ENCODE results near the gene CNTNAP4. TPM values are rescaled to one million over a fixed set of nuclear protein-coding genes. Genes with fewer than 3 reads are reported as not detected.

The CNTNAP4 gene
- total RNA-seq, 1 experiment from 2014 or later, result not detected

GRCh38 chr16:76376988-76377387 lies 99.8 kb downstream of the CNTNAP4 start:
- Histone ChIP-seq H3K4me3 (ENCODE audit: low read length) (no peak overlapping the region), H4K20me1 (ENCODE audit: low read length) (no peaks in the 10 kb centered on the region), H3K9me2 (replicated peaks; ENCODE audit: low read length) (no peaks in the 10 kb centered on the region), H3K27me3 (ENCODE audit: low read length) (no peaks in the 10 kb centered on the region), H3K9ac (ENCODE audit: low read length) (no peak overlapping the region), H3K27ac (ENCODE audit: low read length) (no peak overlapping the region), H3K79me2 (ENCODE audit: low read length) (no peaks in the 10 kb centered on the region), H3F3A (ENCODE audit: low read length, unreplicated experiment) (no peaks in the 10 kb centered on the region), H3K36me3 (ENCODE audit: low read depth, low read length) (no peaks in the 10 kb centered on the region), H3K4me2 (ENCODE audit: low read length) (no peak overlapping the region), H3K4me1 (ENCODE audit: insufficient read depth, low read length) (no peaks in the 10 kb centered on the region), H3K9me3 (ENCODE audit: low read length) (no peaks in the 10 kb centered on the region), H2AFZ (ENCODE audit: low read length) (no peak overlapping the region)
- BruUV-seq (replicated peaks), result no TSS peak
- no peak for ATAC-seq
- intact Hi-C loops (cut with micrococcal nuclease), result no loop called here
- ChIA-PET CTCF (no interaction called here), POLR2A (ENCODE audit: unreplicated experiment) (no interaction called here)
- DNase-seq, result no peak
- TF ChIP-seq EZH2 (IDR thresholded peaks at IDR 0.05; ENCODE audit: low read length, unreplicated experiment), result no peak
- TF ChIP-seq EZH2phosphoT487 (IDR thresholded peaks at IDR 0.05; ENCODE audit: borderline replicate concordance, low read length), result no peak
- TF ChIP-seq CTCF (conservative IDR thresholded peaks at IDR 0.05; ENCODE audit: low read depth, low read length), result no peak

DNA sequence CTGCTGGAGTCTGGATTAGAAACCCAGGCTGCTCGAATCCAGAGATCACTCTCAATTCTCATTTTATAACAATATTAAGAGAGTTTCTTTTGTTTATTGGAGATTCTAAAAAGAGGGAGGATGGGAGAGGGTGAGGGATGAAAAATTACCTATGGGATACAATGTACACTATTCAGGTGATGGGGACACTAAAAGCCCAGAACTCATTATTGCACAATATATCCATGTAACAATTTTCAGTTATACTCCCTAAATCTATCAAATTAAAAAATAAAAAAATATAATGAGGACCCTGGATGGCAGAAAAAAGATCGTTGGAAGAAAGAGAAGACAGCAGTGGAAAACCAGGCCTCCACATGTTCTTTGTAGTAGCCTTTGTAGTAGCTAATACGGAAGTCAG lies 100.8 kb downstream of the CNTNAP4 start:
- Histone ChIP-seq H2AFZ (ENCODE audit: low read length) (no peak overlapping the region), H3K79me2 (ENCODE audit: low read length) (no peaks in the 10 kb centered on the region), H3K9me3 (ENCODE audit: low read length) (no peaks in the 10 kb centered on the region), H3K4me3 (ENCODE audit: low read length) (no peak overlapping the region), H3K27ac (ENCODE audit: low read length) (no peak overlapping the region), H3K4me1 (ENCODE audit: insufficient read depth, low read length) (no peaks in the 10 kb centered on the region), H3K9ac (ENCODE audit: low read length) (no peak overlapping the region), H3K4me2 (ENCODE audit: low read length) (no peak overlapping the region), H3K9me2 (replicated peaks; ENCODE audit: low read length) (no peaks in the 10 kb centered on the region), H3F3A (ENCODE audit: low read length, unreplicated experiment) (no peaks in the 10 kb centered on the region), H3K36me3 (ENCODE audit: low read depth, low read length) (no peaks in the 10 kb centered on the region), H3K27me3 (ENCODE audit: low read length) (peaks cover under 1% of the 10 kb centered on the region; the same call in 1 of the 2 replicates), H4K20me1 (ENCODE audit: low read length) (no peaks in the 10 kb centered on the region)
- intact Hi-C loops (cut with micrococcal nuclease), result no loop called here
- TF ChIP-seq CTCF (conservative IDR thresholded peaks at IDR 0.05; ENCODE audit: low read depth, low read length) (no peak), EZH2 (IDR thresholded peaks at IDR 0.05; ENCODE audit: low read length, unreplicated experiment) (no peak), EZH2phosphoT487 (IDR thresholded peaks at IDR 0.05; ENCODE audit: borderline replicate concordance, low read length) (no peak)
- ChIA-PET CTCF (no interaction called here), POLR2A (ENCODE audit: unreplicated experiment) (no interaction called here)
- no peak for ATAC-seq
- BruUV-seq (replicated peaks), result no TSS peak
- no peak for DNase-seq

DNA sequence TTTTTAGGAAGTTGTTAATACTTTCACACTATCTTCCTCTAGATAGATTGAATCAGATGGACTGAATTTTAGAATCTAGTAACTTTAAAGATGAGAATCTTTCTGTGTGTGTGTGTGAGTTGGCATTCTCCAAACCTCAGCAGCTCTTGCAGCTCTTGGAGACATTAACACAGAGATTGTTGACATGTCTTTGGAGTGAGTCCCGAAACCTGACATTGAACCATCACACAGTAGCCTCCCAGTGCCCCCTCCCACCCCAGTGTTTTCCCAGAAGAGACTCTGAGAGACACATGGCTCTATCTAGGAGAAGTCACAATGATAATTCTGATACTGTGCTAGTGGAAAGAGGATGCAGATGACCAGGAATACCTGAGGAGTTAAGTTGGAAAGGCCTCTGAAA lies 103.9 kb downstream of the CNTNAP4 start:
- Histone ChIP-seq H3K9me2 (replicated peaks; ENCODE audit: low read length) (no peaks in the 10 kb centered on the region), H3K79me2 (ENCODE audit: low read length) (no peaks in the 10 kb centered on the region), H3F3A (ENCODE audit: low read length, unreplicated experiment) (no peaks in the 10 kb centered on the region), H3K9me3 (ENCODE audit: low read length) (no peaks in the 10 kb centered on the region), H3K4me1 (ENCODE audit: insufficient read depth, low read length) (no peaks in the 10 kb centered on the region), H3K4me3 (ENCODE audit: low read length) (no peak overlapping the region), H2AFZ (ENCODE audit: low read length) (no peak overlapping the region), H3K27ac (ENCODE audit: low read length) (no peak overlapping the region), H3K36me3 (ENCODE audit: low read depth, low read length) (no peaks in the 10 kb centered on the region), H4K20me1 (ENCODE audit: low read length) (no peaks in the 10 kb centered on the region), H3K27me3 (ENCODE audit: low read length) (peaks cover 7% of the 10 kb centered on the region; the same call in 1 of the 2 replicates), H3K4me2 (ENCODE audit: low read length) (no peak overlapping the region), H3K9ac (ENCODE audit: low read length) (no peak overlapping the region)
- no peak for TF ChIP-seq EZH2phosphoT487 (IDR thresholded peaks at IDR 0.05; ENCODE audit: borderline replicate concordance, low read length)
- TF ChIP-seq EZH2 (IDR thresholded peaks at IDR 0.05; ENCODE audit: low read length, unreplicated experiment), result no peak
- TF ChIP-seq CTCF (conservative IDR thresholded peaks at IDR 0.05; ENCODE audit: low read depth, low read length), result no peak
- no TSS peak for BruUV-seq (replicated peaks)
- DNase-seq, result no peak
- intact Hi-C loops (cut with micrococcal nuclease), result no loop called here
- POLR2A ChIA-PET (ENCODE audit: unreplicated experiment), result no interaction called here
- ATAC-seq, result no peak
- CTCF ChIA-PET, result no interaction called here

Measured in PC-3 (cell line).